GM12873 (cell line): ENCODE measurements around the gene LAMA2.

Experiments
- CTCF ChIP-seq: IDR thresholded peaks from 2 replicates; pipeline ENCODE4 v1.5.1; 2012; ENCODE audit warnings: low read depth, mild to moderate bottlenecking, moderate library complexity, low read length, control low read depth; ENCODE audit not compliant: insufficient read depth; ENCODE audit errors: missing control alignments

Gene LAMA2

GRCh38 chr6:129150507-129150906 is 267.6 kb downstream of the LAMA2 start:
- TF ChIP-seq CTCF = no peak

DNA sequence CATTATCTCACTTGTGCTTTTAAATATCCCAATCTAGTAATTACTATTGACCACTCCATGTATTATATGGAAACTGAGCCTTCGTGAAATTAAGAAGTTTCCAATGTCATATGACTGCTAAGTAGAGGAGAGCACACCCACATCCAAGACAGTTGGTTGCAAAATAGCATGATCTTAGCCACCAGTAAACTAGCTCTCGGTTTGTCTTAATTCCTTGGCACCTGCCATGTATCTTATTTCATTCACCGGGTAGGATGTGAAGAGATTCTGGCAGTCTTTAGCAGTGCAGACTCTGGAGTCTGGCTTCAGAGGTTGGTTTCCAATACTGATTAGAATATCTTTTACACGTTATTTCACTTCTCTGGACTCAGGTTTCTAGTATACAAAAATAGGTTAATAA is 270.3 kb downstream of the LAMA2 start:
- no peak for TF ChIP-seq CTCF

DNA sequence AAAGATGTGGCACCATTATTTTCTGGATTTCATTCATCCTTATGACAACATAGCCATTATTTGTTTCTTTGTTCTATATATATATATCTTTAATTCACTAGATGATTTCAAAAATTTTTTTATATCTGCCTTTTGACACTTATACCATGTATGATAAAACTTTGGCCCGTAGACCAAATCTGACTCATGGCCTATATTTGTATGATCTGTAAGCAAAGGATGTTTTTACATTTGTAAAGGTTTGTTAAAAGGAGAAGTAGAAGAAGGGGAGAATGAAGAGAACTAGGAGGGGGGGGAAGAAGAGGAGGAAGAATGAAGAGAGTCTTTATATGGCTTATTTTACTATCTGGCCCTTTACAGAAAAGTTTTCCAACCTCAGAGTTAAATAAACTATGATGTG is 279.7 kb downstream of the LAMA2 start:
- no peak for TF ChIP-seq CTCF

GRCh38 chr6:129163551-129163950 is 280.6 kb downstream of the LAMA2 start:
- no peak for TF ChIP-seq CTCF

DNA sequence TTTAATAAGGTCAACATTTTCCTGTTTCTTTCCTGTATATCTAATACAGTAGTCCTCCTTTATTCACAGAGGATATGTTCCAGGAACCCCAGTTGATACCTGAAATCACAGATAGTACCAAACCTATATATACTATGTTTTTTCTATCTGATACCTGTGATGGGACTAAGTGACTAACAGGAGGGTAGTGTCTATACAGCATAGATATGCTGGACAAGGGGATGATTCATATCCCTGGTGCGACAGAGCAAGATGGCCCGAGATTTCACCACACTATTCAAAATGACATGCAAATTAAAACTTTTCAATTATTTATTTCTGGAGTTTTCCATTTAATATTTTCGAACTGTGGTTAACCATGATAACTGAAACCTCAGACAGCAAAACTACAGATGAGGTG is 281.1 kb downstream of the LAMA2 start:
- TF ChIP-seq CTCF = no peak

DNA sequence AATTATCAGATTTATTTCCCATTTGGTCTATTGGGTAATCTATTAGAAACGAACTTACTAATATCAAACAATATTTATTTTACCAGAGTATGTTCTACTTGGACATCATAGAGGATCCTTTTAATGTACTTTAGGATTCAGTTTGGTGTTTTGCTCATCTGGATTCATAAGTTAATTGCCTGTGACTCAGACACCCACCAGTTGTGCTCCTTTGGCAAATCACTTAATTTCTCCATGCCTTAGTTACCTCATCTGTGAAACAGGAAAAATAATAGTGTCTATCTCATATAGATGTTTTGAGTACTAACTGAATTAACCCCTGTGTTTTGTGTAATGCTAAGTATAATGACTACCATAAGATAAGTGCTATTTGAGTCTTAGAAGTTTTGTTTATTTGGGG is 292.1 kb downstream of the LAMA2 start:
- no peak for TF ChIP-seq CTCF

DNA sequence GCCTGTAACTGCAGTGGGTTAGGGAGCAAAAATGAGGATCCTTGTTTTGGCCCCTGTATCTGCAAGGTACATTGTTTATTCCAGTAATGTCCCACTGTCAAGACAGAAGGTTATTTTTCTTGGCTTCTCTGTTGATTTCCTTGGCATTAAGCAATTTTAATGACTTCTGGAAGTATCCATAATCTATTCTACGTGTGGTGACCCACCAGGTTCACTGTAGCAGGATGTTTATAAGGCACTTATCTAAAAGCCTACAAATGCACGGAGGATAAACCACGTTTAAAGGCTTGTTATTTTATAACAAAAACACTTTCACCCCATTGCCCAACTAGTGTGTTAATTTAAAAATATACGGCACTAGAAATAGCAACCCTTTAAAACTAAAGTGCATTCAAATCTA is 294.9 kb downstream of the LAMA2 start:
- no peak for TF ChIP-seq CTCF

DNA sequence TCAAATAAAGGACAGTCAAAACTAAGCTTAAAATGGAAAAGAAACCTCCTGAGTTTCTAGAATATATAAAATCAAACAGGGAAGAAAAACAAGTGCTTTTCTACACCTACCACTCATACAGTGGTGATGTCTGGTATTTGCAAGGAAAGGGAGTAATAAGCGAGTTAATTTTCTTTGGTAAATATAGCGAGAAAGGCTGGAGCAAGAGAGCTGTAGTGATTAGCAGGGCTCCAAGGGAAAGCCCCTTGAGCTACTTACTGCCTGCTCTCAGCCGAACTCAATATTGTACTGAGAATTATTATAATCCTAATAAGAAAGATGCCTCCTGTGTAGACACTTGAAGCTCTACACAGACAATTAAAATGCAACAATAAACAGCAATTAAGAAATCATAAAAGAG is 296.3 kb downstream of the LAMA2 start:
- no peak for TF ChIP-seq CTCF
